GM12892 (cell line): ENCODE data around the gene TFDP1.

ENCODE experiments used
- POLR2A ChIP-seq: IDR thresholded peaks from 2 replicates; pipeline ENCODE4 v1.6.1; 2011; ENCODE audit warnings: low read depth, low read length, control low read depth
- POLR2AphosphoS5 ChIP-seq: IDR thresholded peaks from 2 replicates; pipeline ENCODE4 v1.6.1; 2011; ENCODE audit warnings: low read depth, low read length, control low read depth
- TAF1 ChIP-seq: IDR thresholded peaks from 2 replicates; pipeline ENCODE4 v1.6.1; 2011; ENCODE audit warnings: low read depth, mild to moderate bottlenecking, control low read depth, low read length, borderline replicate concordance

- no peak for TF ChIP-seq TAF1
- no peak for TF ChIP-seq POLR2AphosphoS5
- no peak for TF ChIP-seq POLR2A
These were observed 25.7 kb downstream of the TFDP1 start for GRCh38 chr13:113610266-113610665.
